GM11168 (cell line): ENCODE data around the gene SGCA.

ENCODE experiments used
- in situ Hi-C: fragments of 300-500 bp; cut with MboI; formaldehyde crosslinking; loops from one replicate; pipeline ENCODE4 v1.12.0; 2022; ENCODE audit warnings: low sequenced_read_pairs; ENCODE audit not compliant: unreplicated experiment

Gene SGCA

DNA sequence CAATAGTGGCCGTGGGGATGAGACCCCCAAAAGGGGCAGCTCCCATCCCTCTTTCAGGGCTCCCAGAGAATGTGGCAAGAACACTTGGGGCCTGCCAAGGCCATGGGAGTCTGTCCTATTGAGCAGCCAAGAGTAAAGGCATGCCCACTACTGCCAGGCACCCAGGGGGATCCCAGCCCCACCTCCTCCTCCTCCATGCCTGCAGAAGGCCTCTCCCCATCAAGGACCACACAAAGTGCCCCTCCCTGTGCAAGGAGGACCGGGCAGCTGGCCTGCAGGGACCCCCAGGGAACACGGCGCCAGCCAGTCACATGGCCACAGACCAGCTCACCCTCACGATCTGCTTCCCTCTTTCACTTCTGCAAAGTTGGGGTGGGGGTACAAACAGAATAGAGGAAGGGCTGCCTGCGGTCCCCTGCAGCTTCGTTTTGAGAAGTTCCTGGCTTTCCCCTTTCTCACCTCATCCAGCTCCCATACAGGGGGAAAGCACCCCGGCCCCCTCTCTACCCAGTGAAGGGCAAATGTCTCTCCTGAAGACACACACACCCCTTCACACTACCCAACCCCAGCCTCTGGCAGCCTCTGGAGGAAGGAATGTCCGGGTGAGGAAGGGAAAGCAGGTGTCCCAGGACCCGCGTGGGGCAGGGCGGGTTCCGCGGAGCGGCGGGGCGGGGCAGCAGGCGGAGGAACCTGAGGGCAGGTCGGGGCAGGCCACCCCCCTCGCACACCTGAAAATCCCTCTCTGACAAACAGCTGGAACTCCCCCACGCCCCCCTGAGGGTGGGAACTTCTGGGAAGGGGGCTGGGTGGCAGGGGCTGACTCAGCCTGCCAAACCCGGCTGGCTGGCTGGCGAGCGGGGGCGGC lies 17.3 kb upstream of the SGCA start:
- in situ Hi-C loops, result no loop called here

DNA sequence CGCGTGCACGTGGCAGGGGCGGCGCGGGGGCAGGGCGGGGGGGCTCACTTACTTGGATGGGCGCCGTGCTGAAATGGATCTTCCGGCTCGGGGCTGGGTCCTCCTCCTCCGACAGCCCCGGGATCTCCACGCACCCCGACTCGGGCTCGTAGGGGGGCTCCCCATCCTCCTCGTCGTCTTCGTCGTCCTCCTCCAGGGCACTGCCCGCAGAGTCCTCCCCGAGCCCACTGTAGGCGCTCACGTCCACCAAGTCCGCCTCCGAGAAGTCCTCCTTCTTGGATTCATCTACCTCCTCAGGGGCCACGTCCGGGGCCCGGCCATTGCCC lies 16.8 kb upstream of the SGCA start:
- in situ Hi-C loops, result no loop called here

DNA sequence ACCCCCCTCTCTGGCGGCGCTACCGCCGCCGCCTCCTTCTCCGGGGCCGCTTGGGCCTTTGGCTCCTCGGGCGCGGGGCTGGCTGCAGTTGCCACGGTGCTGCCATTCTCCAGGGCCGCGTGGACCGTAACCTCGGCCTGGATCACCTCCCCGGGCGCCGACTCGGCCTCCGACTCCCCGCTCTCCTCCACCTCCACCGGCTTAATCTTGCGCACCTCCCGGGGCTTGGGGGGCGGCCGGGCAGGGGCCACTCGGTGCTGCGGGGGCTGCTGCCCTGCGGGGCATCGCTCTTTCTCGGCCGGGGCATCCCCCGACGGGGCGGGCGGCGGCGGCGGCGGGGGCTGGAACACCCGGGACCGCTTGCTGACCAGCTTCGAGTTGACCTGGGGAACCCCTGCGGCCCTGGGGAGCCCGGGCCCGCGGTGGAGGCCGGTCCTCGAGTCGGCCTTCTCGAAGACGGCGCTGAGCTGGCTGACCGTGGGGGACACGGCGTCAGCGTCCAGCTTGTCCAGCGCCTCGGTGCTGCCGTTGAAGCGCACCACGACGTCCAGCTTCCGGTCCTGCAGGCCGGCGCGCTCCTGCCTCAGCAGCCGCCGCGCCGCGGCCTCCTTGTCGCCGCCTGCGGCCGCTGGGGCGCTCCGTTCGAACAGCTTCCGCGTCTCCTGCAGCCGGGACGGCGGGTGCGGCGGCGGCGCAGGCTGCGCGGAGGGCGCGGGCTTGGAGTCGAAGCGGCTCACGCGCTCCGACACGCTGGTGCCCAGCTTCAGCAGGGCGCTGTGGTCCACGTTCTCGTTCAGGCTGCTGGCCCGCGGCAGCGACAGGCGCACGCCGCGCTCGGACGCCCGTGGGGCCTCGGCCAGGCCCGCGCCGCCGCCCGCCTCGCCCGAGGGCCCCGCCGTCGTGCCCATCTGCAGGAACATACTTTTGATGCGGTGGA lies 16.1 kb upstream of the SGCA start:
- in situ Hi-C loops, result no loop called here

DNA sequence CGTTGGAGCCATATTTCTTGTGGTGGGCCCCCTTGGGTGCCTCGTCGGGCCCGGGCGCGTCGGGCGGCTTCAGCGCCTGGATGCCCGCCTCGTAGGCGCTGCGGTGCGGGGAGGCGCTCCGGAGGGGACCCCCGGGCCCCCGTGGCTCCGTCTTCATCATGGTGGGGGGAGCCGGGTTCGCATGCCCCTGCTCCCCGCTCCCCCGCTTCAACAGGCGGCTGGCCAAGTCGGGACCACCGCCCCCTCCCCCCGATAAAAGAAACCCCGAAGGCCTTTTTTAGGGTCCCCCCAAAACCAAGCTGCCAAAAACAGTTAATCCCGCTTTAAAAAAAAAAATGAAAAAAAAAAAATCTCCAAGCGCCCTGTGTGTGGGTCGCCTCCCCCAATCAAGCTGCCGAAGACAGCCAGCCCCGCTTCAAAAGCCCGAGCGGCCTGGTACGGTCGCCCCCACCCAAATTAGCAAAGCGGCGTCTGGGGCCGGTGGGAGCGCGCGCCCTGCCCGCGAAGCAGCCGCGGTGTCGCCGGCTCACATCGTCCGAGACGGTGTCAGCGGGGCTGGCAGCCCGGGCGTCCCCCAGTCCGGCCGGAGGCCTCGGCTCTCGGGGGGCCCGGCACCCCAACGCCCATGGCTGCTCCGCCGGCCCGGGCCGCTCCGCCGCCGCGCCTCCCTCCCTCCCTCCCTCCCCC lies 15.3 kb upstream of the SGCA start, which contains the start of gene PPP1R9B:
TSS of gene PPP1R9B (minus strand) at position 324 of the 687 bp plus-strand sequence. CDS start at position 160, 164 bp downstream.
- in situ Hi-C loops, result no loop called here

DNA sequence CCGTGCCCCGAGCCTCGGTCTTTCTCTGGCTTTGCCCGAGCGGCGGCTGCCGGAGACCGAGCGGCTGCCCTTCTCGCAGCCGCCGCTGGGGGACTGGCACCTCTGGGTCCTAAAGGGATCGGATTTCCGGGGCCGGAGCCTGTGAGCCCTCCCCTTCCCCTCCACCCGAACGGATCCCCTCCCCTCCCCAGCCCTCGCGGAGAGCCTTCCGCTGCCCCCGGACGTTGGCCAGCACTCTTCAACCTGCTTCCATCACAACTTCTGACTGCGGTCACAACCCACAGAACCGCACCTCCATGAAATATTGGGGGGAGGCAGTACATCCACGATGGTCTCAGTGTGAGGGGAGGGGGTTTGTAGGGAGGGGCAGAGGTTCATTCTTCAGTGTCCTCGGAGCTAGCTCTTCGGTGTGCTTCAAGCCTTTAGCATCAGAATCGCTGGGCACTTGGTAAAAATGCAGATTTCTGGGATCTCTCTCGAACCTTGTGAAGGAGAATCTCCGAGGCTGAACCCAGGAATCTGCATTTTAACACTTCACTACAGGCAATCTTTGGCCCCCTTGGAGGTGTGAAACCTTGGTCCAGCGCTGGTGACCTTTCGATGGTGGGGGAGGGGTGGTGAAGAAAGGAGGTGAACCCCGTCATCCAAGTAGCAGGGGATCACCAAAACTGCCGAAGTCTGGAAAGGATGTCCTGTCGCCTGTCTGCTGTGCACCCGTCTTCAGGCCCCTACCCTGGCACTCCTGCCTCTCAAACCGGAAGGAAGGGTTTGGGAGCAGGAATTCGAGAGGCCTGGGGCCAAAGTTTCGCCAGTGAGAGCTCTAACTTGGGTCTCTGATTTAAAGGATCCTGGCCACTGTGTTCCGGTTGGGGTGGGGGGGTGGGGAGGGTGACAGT lies 14.5 kb upstream of the SGCA start:
- in situ Hi-C loops, result no loop called here

DNA sequence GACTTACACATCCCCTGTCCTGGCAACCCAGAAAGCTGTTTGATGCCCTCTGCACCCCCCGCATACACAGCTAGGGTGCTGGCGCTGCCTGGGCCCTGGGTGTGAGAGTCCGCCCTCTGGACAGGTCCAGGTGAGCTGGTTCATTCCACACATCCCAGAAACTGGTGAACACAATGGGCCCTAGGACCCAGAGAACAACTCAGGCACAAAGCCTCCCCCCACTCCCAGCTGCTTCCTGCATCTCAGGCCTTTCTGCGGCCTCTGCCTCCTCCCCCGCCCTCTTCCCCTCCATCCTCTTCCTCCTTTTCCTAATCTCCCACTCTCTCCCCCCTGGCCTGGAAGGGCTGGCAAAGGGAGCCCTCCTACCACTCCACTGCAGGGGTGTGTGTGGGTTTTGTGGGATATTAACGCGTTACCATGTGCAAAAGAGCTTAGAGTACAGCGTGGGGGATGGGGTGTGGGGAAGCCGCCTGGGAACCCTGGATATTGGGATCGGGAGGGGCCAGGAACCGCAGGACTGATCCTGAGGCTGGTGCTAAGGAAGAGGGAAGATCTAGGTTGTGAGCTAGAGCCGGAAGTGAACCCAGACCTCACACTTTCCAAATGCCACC lies 13.8 kb upstream of the SGCA start:
- in situ Hi-C loops, result no loop called here

DNA sequence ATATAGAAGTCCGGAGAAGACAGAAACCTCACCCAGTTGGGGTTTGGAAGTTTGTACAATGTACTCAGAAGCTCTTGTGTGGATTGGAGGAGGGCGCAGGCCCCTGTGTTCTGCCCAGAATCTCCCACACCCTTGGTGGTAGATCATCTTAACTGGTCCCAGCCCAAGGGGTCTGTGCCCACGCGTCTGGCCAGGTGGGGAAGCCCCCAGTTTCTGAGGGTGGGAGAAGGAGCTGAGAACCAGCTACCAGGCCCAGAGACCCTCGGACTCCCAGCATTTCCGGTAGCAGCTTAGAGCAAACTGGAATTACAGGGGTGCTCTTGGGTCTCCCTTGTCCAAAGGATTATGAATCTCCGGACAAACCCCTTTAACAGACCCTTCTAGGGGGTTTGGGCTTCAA lies 13.1 kb upstream of the SGCA start:
- in situ Hi-C loops, result no loop called here

DNA sequence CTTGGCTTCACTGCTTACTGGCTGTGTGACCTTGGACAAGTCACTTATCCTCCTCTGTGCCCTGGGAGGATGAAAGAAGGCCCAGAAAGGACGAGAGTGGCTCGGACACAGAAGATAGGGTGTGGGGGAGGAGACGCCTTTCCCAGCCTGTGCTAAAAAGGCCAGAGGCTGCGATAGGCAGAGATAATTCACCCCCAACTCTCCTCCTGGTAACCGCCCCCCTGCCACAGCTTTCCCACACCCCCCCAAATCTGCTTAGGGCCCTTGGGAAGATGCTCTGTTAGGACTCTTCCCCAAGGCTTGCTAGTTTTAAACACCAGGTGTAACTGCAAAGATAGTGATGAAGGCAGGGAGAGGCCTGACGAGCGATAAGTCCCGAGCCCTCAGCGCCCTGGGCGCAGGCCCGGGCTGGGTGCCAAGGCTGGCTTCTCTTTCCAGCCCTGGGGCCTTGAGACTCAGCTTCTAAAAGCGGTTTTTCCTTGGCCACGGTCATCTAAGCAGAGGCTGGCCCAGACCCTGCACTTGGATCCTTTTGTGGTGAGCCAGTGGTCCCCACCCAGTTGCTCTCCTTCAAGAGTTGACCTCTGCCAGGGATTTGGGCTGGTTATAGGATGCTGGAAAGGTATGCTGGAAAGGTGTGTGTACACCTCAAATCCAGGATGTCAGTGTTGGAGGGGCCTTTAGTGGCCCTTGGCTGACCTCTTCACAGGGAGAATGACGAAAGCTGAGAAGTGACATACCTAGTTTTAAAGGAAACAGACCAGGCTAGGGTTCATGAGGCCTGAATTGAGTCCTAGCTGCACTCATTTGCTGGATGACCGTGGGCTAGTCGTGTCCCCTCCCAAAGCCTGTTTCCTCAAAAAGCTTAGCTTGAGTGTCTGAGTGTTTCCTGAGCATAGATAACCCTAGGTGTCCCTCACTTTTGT lies 11.9 kb upstream of the SGCA start:
- in situ Hi-C loops, result no loop called here

DNA sequence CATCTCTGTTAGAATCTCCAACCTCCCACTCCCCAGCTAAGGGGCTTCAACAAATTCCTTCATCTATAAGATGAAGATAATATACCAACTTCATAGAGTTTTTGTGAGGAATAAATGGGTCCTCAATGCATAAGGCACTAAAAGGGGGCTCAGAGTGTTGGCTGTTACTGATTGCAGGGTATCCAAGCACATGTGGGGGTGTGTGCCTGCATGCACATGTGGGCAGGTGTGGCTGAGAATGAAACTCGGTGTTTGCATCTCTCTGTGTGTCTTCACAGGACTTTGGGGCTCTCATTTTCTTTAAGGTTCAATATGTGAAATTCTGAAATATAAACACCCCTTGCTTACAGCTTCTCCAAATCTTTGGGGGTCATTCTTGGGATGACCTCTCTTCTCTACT lies 11.2 kb upstream of the SGCA start:
- in situ Hi-C loops, result no loop called here

DNA sequence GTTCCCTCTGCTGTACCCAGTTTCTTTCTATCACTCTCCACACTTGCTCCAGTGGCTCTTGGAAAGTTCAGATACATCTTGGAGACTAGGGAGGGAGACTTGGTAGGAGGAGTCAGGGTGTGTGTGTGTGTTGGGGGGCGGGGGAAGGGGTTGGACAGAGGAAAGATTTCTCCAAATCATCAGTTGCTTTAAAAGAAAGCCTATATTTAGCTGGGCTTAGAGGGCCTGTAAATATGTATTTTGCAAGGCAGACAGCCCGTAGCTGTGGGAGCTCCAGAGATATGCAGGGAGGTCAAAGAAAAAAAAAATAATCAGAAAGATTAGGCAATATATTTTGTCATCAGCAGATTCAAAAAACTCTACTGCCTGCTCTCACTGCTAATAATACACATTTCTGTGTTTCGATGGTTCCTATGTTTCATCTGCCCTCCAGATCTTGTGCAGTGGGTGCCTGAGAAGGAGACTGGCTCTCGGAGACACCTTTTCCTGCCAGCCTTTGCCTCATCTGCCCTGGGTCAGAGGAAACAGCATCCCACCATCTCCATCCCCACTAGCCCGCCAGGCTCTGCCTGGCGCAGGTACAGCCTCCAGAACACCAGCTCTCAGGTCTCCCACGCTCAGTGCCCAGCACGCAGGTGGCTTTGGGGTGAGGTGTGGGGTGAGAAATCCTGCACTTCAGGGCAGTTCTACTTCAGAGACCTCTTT lies 10.5 kb upstream of the SGCA start:
- in situ Hi-C loops, result no loop called here

DNA sequence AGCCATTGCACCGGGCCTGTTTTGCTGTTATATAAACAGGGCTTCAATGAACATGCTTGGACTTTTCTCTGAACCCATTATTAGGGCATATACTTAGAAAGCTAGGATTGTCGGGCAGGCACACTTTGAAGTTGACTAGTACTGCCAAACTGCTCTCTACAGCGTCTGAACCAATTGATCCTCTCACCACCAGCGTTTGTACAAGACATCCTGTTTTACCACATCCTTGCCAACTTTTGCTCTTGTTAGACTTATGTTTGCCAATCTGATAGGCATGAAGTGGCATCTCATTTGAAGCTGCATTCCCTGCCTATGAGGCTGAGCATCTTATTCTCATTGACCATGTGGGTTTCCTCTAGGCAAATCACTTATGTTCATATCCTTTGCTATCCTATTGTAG lies 7.9 kb upstream of the SGCA start:
- in situ Hi-C loops, result no loop called here

DNA sequence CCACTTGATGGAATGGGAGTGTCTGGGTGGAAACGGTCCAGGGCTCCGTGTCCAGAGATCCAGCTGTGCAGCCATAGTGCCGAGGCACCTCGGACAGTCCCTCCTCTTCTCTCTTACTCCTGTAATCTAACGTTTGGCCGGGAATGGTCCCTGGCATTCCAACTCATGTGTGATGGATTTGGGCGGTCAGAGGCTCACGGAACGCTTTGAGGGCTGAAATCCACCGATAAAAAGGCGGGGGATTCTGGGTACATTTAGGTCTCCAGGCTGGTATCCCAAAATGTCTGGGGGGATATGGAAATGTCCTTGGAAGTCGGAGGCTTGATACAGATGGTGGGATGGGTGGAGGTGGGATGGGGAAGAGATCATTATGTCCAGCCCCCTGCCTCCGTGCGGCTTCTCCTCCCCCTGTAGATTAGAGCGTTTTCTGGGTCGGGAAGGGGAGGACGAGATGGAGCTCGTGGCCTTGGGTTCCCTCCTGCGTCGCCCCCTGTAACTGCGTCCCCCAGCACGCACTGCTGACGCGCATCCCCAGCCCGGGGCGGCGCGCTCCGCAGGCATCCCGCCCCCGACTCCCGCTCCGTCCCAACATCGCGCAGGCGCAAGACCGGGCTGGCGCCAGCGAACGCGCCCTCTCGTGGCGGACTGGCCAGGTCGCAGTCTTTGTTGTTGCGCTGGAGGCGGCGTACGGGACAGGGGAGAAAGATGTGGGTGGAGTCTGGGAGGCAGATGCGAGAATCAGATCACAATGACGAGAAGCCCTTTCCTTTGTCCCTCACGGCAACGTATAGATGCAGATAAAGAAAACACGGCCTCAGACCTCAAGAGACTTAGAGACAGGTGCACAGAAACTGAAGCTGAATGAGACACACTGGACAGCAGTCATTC lies 4.5 kb upstream of the SGCA start:
- in situ Hi-C loops, result no loop called here

DNA sequence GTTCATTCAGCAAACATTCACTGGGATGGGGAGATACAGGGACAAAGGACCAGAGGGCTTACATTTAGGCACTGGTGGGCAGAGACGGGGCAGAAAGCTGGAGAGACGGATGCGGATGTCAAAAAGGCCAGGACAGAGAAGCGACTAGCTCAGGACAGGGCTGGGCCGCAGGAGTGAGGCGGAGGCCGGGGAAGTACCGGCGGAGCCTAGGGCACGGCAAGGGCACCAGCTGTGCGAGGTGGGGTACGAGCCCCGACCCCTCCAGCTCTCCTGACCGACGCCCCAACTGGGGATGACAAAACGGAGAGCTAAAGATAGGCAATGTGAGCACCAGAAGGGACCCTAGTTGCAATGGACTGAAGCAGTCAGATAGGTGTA lies 3.9 kb upstream of the SGCA start:
- in situ Hi-C loops, result no loop called here

DNA sequence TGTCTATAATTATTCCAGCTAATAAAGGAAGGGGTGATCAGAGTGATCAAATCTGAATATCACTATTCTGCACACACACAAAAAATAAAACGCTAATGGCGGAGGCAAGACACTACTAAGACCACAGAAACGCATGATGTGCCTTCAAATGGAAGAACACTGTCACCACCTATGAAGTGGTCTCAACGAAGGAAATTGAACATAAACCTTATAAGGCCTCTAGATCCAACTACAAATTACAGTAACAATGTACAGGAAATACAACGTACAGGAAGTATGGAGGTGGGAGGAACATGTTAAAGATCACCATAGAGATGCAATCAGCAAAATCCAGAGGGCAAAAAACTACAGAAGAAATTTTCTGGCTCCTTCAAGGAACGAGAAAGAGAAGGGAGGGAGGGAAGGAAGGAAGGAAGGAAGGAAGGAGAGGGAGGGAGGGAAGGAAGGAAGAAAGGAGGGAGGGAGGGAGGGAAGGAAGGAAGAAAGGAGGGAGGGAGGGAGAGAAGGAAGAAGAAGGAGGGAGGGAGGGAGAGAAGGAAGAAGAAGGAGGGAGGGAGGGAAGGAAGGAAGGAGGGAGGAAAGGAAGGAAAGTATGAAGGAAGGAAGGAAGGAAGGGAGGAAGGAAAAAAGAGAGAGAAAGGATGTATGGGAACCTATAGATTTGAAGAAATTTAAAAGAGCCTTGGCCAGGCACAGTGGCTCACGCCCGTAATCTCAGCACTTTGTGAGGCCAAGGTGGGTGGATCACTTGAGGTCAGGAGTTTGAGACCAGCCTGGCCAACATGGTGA lies 3.1 kb upstream of the SGCA start:
- in situ Hi-C loops, result no loop called here

DNA sequence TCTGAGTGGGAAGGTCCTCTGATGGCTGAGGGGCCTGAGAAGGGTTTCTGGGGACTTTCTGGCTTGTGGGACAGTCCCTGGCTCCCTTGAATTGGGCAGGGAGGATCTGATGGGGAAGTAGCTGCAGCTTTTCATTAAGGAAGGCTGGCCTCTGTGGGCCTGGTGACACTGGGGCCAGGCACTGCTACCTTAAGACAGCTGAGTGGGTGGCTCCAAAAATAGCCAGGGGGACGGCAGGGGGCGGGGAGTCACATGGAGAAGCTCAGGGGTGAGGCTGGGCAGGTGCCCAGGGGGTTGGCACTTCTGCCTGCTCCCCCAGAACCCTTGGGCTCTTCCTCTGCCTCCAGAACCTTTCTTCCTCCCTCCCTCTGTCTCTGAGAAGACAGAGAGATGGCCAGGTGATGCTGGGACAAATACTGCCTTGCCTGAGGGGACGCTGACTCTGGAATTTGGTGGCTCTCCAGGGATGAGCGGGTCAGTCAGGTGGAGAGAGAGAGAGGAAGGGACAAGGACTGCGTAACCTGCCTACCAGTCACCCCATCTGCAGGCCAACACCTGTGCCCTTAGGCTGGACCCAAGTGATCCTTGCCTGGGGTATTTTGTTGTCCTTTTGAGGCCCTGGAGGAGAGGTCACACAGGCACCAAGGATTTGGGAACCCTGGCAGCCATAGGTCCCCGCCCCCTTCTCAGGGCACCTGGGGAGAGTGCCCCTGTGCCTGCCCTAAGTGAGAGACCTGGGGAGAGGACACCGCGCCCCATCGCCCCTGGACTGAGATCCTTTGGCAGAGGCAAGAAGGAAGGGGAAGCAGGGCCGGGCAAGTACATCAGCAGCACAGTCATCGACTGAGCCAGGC lies 1.7 kb upstream of the SGCA start:
- in situ Hi-C loops, result no loop called here
